Stomach smooth muscle (tissue), 2 donors: ENCODE measurements around the gene TSKS.
A peak's percentile ranks its signal among the peaks of the same experiment; 100 is the strongest.

ENCODE experiments used
- H3K27ac ChIP-seq: one replicate; pipeline ENCODE4 v1.7.0; 2013; ENCODE audit warnings: mild to moderate bottlenecking, low read length, inconsistent platforms
- H3K27me3 ChIP-seq, 2 donors: one replicate each; pipeline ENCODE4 v1.7.0; 2013; ENCODE audit warnings: low read length in 2 of 2; ENCODE audit not compliant: insufficient read depth in 2 of 2, control insufficient read depth in 1 of 2
- H3K36me3 ChIP-seq, 2 donors: one replicate each; pipeline ENCODE4 v1.7.0; 2013; ENCODE audit warnings: low read length in 2 of 2; ENCODE audit not compliant: control insufficient read depth in 2 of 2, insufficient read depth in 2 of 2
- H3K4me1 ChIP-seq: one replicate; pipeline ENCODE4 v1.7.0; 2013; ENCODE audit warnings: low read length; ENCODE audit not compliant: control insufficient read depth, insufficient read depth
- H3K4me3 ChIP-seq, 2 donors: one replicate each; pipeline ENCODE4 v1.7.0; 2013; ENCODE audit warnings: low read length in 2 of 2
- H3K9ac ChIP-seq, 2 donors: one replicate each; pipeline ENCODE4 v1.7.0; 2013; ENCODE audit warnings: low read length in 2 of 2, mild to moderate bottlenecking in 1 of 2
- H3K9me3 ChIP-seq, 2 donors: one replicate each; pipeline ENCODE4 v1.7.0; 2013; ENCODE audit warnings: low read length in 2 of 2; ENCODE audit not compliant: control insufficient read depth in 2 of 2
- donor health status: healthy.
- donor health status: Pancreatic carcinoma.

Gene TSKS

DNA sequence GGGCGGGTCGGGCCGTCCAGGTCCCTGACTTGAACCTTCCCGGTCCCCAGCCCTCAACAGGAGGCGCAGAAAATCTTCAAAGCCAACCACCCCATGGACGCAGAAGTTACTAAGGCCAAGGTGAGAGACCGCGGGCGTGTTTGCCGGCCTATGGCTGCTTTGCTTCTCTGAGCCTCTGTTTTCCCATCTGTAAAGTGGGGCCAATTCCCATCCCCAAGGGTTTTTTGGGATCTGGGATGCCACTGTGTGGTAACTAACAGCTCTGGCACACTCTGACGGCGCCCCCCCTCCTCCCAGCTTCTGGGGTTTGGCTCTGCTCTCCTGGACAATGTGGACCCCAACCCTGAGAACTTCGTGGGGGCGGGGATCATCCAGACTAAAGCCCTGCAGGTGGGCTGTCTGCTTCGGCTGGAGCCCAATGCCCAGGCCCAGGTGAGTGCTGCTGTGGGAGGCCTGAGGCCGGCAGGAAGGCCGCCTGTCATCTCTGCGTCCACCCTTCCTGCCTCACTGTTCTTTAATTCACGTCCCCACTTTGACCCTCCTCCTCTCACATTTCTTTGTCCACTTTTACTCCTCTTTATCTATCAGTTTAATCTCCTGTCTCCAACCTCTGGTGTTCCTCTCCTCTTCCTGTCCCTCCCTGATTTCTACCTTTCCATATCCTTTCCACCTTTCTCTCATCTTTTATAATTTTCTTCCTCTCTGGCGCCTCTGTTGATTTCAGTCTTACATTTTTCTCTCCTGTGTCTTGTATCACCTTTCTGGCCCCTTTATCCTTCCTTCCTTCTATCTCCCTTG is 42.9 kb upstream of the TSKS start:
- Histone ChIP-seq H3K9me3 (no peaks in the 10 kb centered on the region), H3K27ac (peak overlapping the region; percentile 37), H3K4me1 (peaks cover 32% of the 10 kb centered on the region), H3K9ac (no peak overlapping the region), H3K36me3 (peaks cover 0 to 11% of the 10 kb centered on the region in 2 donors), H3K4me3 (no peak overlapping the region), H3K27me3 (no peaks in the 10 kb centered on the region)

DNA sequence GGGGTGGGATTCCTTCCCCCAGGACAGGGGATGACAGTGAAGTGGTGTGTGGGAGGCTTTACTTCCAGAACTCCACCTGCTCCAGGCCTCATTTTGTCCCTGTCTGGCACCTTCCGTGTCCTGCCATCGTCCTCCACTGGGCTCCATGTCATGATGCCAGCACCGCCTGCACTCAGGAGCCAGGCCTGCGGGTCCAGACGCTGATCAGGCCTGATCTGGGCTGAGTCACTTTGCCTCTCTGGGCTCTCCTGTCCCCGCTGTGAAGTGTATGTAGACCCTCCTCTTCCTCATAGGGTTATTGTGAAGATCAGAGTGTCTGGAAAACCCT is 40.4 kb upstream of the TSKS start:
- peaks cover 6 to 23% of the 10 kb centered on the region in 2 donors for H3K36me3 ChIP-seq

DNA sequence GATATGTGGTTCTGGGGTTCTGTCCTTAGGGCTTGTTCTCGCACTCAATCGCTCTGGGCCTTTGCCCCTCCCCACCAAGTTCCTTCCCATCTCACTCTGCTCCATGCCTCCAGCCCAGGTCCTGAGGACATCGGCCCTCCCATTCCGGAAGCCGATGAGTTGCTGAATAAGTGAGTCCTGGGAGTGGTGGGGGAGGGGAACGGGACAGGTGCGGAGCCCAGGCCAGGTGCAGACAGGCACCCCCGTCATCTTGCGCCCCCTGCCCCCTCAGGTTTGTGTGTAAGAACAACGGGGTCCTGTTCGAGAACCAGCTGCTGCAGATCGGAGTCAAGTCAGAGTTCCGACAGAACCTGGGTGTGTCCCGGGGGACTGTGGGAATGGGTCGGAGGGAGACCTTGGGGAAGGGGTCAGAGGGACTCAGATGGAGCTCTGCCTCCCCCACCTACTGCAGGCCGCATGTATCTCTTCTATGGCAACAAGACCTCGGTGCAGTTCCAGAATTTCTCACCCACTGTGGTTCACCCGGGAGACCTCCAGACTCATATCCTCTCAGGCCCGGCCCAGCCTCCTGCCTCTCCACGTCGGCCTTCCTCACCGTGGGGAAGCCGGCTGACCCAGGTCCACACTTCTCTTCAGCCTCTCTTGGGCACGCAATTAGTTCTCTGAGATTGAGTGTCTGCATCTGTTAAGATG is 39.9 kb upstream of the TSKS start:
- peak overlapping the region; percentile 71 to 87 for H3K4me3 ChIP-seq
- no peaks in the 10 kb centered on the region for H3K27me3 ChIP-seq
- no peaks in the 10 kb centered on the region for H3K9me3 ChIP-seq
- H3K36me3 ChIP-seq: peaks cover 8 to 28% of the 10 kb centered on the region in 2 donors
- H3K4me1 ChIP-seq: peaks cover 17% of the 10 kb centered on the region
- peak overlapping the region; percentile 29 to 35 for H3K9ac ChIP-seq
- H3K27ac ChIP-seq: peak overlapping the region; percentile 31

More for the DNA sequence above, 40.4 kb upstream of the TSKS start:
- Histone ChIP-seq H3K4me1 (peaks cover 21% of the 10 kb centered on the region), H3K27ac (no peak overlapping the region), H3K27me3 (no peaks in the 10 kb centered on the region), H3K4me3 (no peak overlapping the region), H3K9me3 (no peaks in the 10 kb centered on the region), H3K9ac (no peak overlapping the region)

DNA sequence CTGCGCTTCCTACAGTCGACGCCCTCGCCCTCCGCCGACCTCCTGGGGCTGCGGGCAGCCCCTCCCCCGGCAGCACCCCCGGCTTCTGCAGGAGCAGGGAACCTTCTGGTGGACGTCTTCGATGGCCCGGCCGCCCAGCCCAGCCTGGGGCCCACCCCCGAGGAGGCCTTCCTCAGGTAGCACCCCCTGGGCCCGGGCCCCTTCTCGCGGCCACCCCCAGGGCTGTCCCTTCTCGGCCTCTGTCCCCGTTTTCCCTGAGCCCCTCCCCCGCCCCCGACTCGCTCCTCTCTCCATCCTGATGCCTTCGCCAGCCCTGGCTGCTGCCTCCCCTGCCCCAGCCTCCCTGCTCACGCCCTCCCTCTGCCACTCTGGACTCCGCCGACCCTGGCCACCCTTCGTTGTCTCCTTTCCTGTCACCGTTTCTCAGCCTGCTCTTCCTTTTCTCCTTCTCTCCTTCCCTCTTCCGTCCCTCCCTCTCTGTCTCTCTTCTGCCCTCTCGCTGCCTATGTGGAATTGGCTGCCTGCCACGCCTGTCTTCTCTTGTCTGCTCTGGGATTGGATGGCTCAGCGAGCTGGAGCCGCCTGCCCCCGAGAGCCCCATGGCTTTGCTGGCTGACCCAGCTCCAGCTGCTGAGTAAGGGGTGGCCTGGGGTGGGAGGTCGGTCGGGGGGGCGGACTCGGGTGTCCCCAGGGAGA is 39.0 kb upstream of the TSKS start:
- Histone ChIP-seq H3K27ac (peak overlapping the region; percentile 41), H3K9me3 (no peaks in the 10 kb centered on the region), H3K36me3 (peaks cover 10 to 24% of the 10 kb centered on the region in 2 donors), H3K9ac (peak overlapping the region; percentile 71 to 73), H3K4me1 (peaks cover 14% of the 10 kb centered on the region), H3K27me3 (no peaks in the 10 kb centered on the region), H3K4me3 (peak overlapping the region; percentile 71 to 87)

DNA sequence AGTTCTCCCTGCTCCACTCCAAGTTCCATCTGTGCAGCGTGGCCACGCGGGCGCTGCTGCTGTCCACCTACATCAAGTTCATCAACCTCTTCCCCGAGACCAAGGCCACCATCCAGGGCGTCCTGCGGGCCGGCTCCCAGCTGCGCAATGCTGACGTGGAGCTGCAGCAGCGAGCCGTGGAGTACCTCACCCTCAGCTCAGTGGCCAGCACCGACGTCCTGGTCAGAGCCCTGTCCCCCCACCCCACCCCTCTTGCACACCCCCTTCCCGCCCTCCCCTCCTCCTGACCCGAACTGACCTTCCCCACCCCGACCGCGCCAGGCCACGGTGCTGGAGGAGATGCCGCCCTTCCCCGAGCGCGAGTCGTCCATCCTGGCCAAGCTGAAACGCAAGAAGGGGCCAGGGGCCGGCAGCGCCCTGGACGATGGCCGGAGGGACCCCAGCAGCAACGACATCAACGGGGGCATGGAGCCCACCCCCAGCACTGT is 38.3 kb upstream of the TSKS start:
- Histone ChIP-seq H3K27ac (no peak overlapping the region), H3K9ac (peak overlapping the region in 1 of 2 donors; percentile 36), H3K9me3 (no peaks in the 10 kb centered on the region), H3K4me3 (peak overlapping the region; percentile 71 to 87), H3K4me1 (peaks cover 13% of the 10 kb centered on the region), H3K36me3 (peaks cover 16 to 29% of the 10 kb centered on the region in 2 donors), H3K27me3 (no peaks in the 10 kb centered on the region)

DNA sequence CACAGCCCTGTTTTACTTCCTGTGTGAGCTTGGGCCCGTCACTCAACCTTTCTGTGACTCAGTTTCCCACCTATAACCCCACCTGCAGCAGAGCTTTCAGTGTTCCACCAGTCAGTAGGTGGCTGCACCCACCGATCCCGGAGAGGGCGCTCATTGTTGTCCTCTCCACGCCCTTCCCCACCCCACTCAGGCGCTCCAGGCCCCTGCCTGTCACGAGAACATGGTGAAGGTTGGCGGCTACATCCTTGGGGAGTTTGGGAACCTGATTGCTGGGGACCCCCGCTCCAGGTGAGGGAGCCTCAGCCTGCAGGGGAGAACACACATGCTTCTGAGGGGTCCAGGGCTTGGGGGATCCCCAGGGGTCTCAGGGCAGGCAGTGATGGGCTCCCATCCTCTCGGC is 37.7 kb upstream of the TSKS start:
- no peak overlapping the region for H3K27ac ChIP-seq
- peaks cover 23 to 36% of the 10 kb centered on the region in 2 donors for H3K36me3 ChIP-seq
- no peaks in the 10 kb centered on the region for H3K9me3 ChIP-seq
- H3K4me3 ChIP-seq: no peak overlapping the region
- no peak overlapping the region for H3K9ac ChIP-seq
- peaks cover 13% of the 10 kb centered on the region for H3K4me1 ChIP-seq
- H3K27me3 ChIP-seq: no peaks in the 10 kb centered on the region

DNA sequence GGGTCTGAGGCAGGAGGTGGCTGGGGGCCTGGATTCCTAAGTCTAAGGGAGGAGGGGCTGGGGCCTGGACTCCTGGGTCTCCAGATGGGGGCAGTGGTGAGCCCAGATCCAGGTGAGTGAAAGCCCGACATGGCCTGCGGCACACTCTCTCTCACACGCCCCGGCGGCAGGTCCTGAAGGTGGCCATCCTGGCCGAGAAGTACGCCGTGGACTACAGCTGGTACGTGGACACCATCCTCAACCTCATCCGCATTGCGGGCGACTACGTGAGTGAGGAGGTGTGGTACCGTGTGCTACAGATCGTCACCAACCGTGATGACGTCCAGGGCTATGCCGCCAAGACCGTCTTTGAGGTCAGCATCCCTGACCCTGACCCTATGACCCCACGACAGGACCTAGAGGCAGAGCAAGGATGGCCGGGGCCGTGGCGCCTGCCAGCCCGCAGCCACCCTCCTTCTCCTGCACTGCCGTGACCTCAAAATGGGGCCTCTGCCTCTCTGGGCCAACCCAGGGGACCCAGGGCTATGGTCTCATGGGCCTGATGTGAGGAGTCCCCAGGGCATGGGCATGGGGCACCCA is 36.8 kb upstream of the TSKS start:
- H3K9ac ChIP-seq: no peak overlapping the region

DNA sequence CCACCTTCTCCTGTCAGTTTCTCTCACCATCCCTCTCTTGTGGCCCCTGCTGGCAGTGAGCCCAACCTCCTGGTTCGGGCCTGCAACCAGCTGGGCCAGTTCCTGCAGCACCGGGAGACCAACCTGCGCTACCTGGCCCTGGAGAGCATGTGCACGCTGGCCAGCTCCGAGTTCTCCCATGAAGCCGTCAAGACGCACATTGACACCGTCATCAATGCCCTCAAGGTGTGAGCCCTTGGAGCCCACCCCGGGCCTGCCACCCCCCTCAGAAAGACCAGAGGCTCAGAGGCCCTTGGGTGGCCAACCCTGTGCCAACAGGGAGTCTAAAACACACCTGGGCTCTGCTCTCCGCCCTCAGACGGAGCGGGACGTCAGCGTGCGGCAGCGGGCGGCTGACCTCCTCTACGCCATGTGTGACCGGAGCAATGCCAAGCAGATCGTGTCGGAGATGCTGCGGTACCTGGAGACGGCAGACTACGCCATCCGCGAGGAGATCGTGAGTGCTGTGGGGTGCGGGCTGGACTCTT is 36.2 kb upstream of the TSKS start:
- Histone ChIP-seq H3K9me3 (no peaks in the 10 kb centered on the region), H3K9ac (no peak overlapping the region), H3K27me3 (no peaks in the 10 kb centered on the region), H3K36me3 (peaks cover 26 to 42% of the 10 kb centered on the region in 2 donors), H3K4me1 (peaks cover 13% of the 10 kb centered on the region), H3K4me3 (no peak overlapping the region), H3K27ac (no peak overlapping the region)

More for the DNA sequence above, 36.8 kb upstream of the TSKS start:
- no peaks in the 10 kb centered on the region for H3K9me3 ChIP-seq
- H3K4me3 ChIP-seq: no peak overlapping the region
- H3K36me3 ChIP-seq: peaks cover 24 to 41% of the 10 kb centered on the region in 2 donors
- H3K27me3 ChIP-seq: no peaks in the 10 kb centered on the region
- H3K27ac ChIP-seq: no peak overlapping the region
- H3K4me1 ChIP-seq: peaks cover 13% of the 10 kb centered on the region

DNA sequence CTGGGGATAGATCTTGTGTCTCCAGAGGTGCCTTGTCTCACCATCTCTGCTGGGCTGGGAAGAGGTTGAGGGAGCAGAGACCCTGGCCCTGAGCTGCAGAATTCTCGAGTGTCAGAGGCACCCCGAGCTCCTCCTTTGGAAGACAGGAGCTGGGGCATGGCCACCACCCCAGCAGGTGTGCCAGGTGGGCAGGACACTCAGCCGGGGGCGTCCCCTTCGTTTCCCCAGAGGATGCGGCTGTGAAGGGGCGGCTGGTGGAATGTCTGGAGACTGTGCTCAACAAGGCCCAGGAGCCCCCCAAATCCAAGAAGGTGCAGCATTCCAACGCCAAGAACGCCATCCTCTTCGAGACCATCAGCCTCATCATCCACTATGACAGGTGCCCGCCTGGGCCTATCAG is 35.5 kb upstream of the TSKS start:
- peaks cover 13% of the 10 kb centered on the region for H3K4me1 ChIP-seq
- H3K9ac ChIP-seq: no peak overlapping the region
- no peaks in the 10 kb centered on the region for H3K9me3 ChIP-seq
- peaks cover 29 to 43% of the 10 kb centered on the region in 2 donors for H3K36me3 ChIP-seq
- no peak overlapping the region for H3K4me3 ChIP-seq
- H3K27ac ChIP-seq: no peak overlapping the region
- H3K27me3 ChIP-seq: no peaks in the 10 kb centered on the region

DNA sequence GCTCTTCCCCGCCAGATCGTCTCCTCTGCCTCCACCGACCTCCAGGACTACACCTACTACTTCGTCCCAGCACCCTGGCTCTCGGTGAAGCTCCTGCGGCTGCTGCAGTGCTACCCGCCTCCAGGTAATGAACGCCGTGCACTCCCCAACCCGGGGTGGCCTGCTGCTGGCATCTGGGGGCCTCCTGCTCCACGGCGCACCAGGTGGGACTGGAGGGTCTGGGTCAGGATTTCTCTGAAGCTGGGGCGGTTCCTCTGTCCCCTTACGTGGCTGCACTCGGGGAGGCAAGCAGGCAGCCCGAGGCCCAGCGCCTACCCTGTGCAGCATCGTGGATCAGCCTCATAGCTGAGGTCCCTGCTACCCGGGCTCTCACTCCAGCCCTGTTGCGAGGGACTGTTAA is 32.5 kb upstream of the TSKS start:
- Histone ChIP-seq H3K4me1 (peaks cover 2% of the 10 kb centered on the region), H3K4me3 (no peak overlapping the region), H3K36me3 (peaks cover 41 to 59% of the 10 kb centered on the region in 2 donors), H3K27ac (no peak overlapping the region), H3K9me3 (no peaks in the 10 kb centered on the region), H3K27me3 (no peaks in the 10 kb centered on the region), H3K9ac (no peak overlapping the region)
